IMR-90 (cell line): ENCODE data around the gene MYOCD. TPM values are rescaled to one million over a fixed set of nuclear protein-coding genes. Genes with fewer than 3 reads are reported as not detected.

Experiments
- ATAC-seq: fragments of 200-7000 bp; cut with Tn5 transposase; 2 replicates; pipeline ENCODE4 v1.9.1; 2020; ENCODE audit warnings: low read depth, mild to moderate bottlenecking, moderate library complexity
- BruUV-seq: library from RNA; stranded (reverse); fragments of 400-500 nt; replicated peaks from 2 replicates; lab custom pipeline; 2021; lab: Mats Ljungman, UMichigan
- CTCF ChIA-PET: fragments of 300-600 bp; formaldehyde crosslinking; extraction: SDS; loops from one replicate; lab custom pipeline; 2021; ENCODE audit warnings: antibody characterized with exemption; lab: Yijun Ruan, JAX
- POLR2A ChIA-PET: fragments of 300-600 bp; sonication (Branson Sonifier 250); formaldehyde crosslinking; loops from one replicate; lab custom pipeline; 2022; ENCODE audit warnings: antibody characterized with exemption; ENCODE audit not compliant: unreplicated experiment; lab: Charles Lee
- DNase-seq: peaks from one replicate; pipeline ENCODE4 v3.0.0; 2013
- H2AFZ ChIP-seq: replicated peaks from 2 replicates; pipeline ENCODE3; 2013; ENCODE audit warnings: low read length, mild to moderate bottlenecking; ENCODE audit not compliant: poor library complexity
- H2AK5ac ChIP-seq: 2 replicates; pipeline ENCODE4 v1.6.1; 2013; ENCODE audit warnings: low read depth, low read length, inconsistent platforms
- H2AK9ac ChIP-seq: replicated peaks from 2 replicates; pipeline ENCODE3; 2013; ENCODE audit warnings: mild to moderate bottlenecking, low read depth, low read length, moderate library complexity; ENCODE audit not compliant: poor library complexity
- H2BK120ac ChIP-seq: 2 replicates; pipeline ENCODE4 v1.6.1; 2013; ENCODE audit warnings: low read depth, low read length, inconsistent platforms
- H2BK15ac ChIP-seq: 3 replicates; pipeline ENCODE4 v1.6.1; 2013; ENCODE audit warnings: low read depth, low read length, inconsistent platforms
- H2BK20ac ChIP-seq: 2 replicates; pipeline ENCODE4 v1.6.1; 2013; ENCODE audit warnings: low read depth, mild to moderate bottlenecking, inconsistent platforms, low read length, moderate library complexity
- H2BK5ac ChIP-seq: 2 replicates; pipeline ENCODE4 v1.6.1; 2013; ENCODE audit warnings: mild to moderate bottlenecking, low read depth, low read length, inconsistent platforms; ENCODE audit not compliant: poor library complexity, severe bottlenecking
- H3K14ac ChIP-seq: replicated peaks from 2 replicates; pipeline ENCODE4 v1.6.1; 2013; ENCODE audit warnings: low read depth, low read length, inconsistent platforms
- H3K18ac ChIP-seq: 2 replicates; pipeline ENCODE4 v1.6.1; 2013; ENCODE audit warnings: low read depth, low read length, control low read depth
- H3K23ac ChIP-seq: 2 replicates; pipeline ENCODE4 v1.6.1; 2013; ENCODE audit warnings: low read depth, low read length, inconsistent platforms
- H3K27ac ChIP-seq: 2 replicates; pipeline ENCODE4 v1.5.1; 2013; ENCODE audit warnings: mild to moderate bottlenecking, control low read depth, low read length; ENCODE audit not compliant: insufficient read depth
- H3K27me3 ChIP-seq: 2 replicates; pipeline ENCODE4 v1.6.1; 2013; ENCODE audit warnings: low read length; ENCODE audit not compliant: control insufficient read depth, insufficient read depth
- H3K36me3 ChIP-seq: 2 replicates; pipeline ENCODE4 v1.6.1; 2013; ENCODE audit warnings: low read length, mixed read lengths; ENCODE audit not compliant: control insufficient read depth, insufficient read depth
- H3K4ac ChIP-seq: 2 replicates; pipeline ENCODE4 v1.6.1; 2013; ENCODE audit warnings: low read depth, low read length, inconsistent platforms
- H3K4me1 ChIP-seq: 2 replicates; pipeline ENCODE4 v1.6.1; 2013; ENCODE audit warnings: low read length, mixed read lengths; ENCODE audit not compliant: control insufficient read depth, insufficient read depth
- H3K4me2 ChIP-seq: 2 replicates; pipeline ENCODE4 v1.6.1; 2013; ENCODE audit warnings: low read depth, mild to moderate bottlenecking, control low read depth, low read length, moderate library complexity
- H3K4me3 ChIP-seq: 2 replicates; pipeline ENCODE4 v1.5.1; 2013; ENCODE audit warnings: low read depth, mild to moderate bottlenecking, control low read depth, low read length, moderate library complexity; ENCODE audit not compliant: insufficient read depth
- H3K56ac ChIP-seq: 2 replicates; pipeline ENCODE4 v1.6.1; 2013; ENCODE audit warnings: low read length, inconsistent platforms; ENCODE audit not compliant: insufficient read depth; ENCODE audit errors: extremely low read depth
- H3K79me1 ChIP-seq, 2 experiments: 2 replicates each; pipeline ENCODE4 v1.6.1; 2013; ENCODE audit warnings: low read length in 2 of 2, inconsistent platforms in 1 of 2, low read depth in 1 of 2
- H3K9ac ChIP-seq: 2 replicates; pipeline ENCODE4 v1.6.1; 2013; ENCODE audit warnings: low read depth, low read length, control low read depth
- H3K9me1 ChIP-seq: 2 replicates; pipeline ENCODE4 v1.6.1; 2013; ENCODE audit warnings: low read length, inconsistent platforms; ENCODE audit not compliant: insufficient read depth
- H3K9me3 ChIP-seq: 2 replicates; pipeline ENCODE4 v1.6.1; 2013; ENCODE audit warnings: low read length; ENCODE audit not compliant: control insufficient read depth, insufficient read depth
- H4K20me1 ChIP-seq: 2 replicates; pipeline ENCODE4 v1.6.1; 2013; ENCODE audit warnings: low read length, inconsistent platforms; ENCODE audit not compliant: insufficient read depth
- H4K5ac ChIP-seq: 2 replicates; pipeline ENCODE4 v1.6.1; 2013; ENCODE audit warnings: mild to moderate bottlenecking, low read depth, low read length, control low read depth
- H4K8ac ChIP-seq, 2 experiments: 2 replicates each; pipeline ENCODE4 v1.6.1; 2013; ENCODE audit warnings: low read depth in 2 of 2, low read length in 2 of 2, control low read depth in 1 of 2, inconsistent platforms in 1 of 2
- H4K91ac ChIP-seq: 2 replicates; pipeline ENCODE4 v1.6.1; 2013; ENCODE audit warnings: low read depth, low read length, inconsistent platforms; ENCODE audit not compliant: insufficient read depth
- BHLHE40 ChIP-seq: fragments of 150-350 bp; IDR thresholded peaks from 2 replicates; pipeline ENCODE4 v1.6.1; 2016; ENCODE audit warnings: mild to moderate bottlenecking, low read depth, low read length
- CEBPB ChIP-seq: IDR thresholded peaks from 2 replicates; pipeline ENCODE4 v1.6.1; 2012; ENCODE audit warnings: low read depth, low read length, improper control_type of control experiment
- CHD1 ChIP-seq: IDR thresholded peaks from 2 replicates; pipeline ENCODE4 v1.6.1; 2012; ENCODE audit warnings: low read depth, low read length, improper control_type of control experiment
- MAFK ChIP-seq: IDR thresholded peaks from 2 replicates; pipeline ENCODE4 v1.6.1; 2012; ENCODE audit warnings: low read depth, low read length, improper control_type of control experiment
- MAZ ChIP-seq: IDR thresholded peaks from 2 replicates; pipeline ENCODE4 v1.6.1; 2012; ENCODE audit warnings: low read depth, mild to moderate bottlenecking, low read length, improper control_type of control experiment, moderate library complexity, borderline replicate concordance
- MXI1 ChIP-seq: IDR thresholded peaks from 2 replicates; pipeline ENCODE4 v1.6.1; 2012; ENCODE audit warnings: low read depth, mild to moderate bottlenecking, low read length, moderate library complexity, borderline replicate concordance
- NFE2L2 ChIP-seq: fragments of 150-350 bp; IDR thresholded peaks from 2 replicates; pipeline ENCODE4 v1.6.1; 2016; ENCODE audit warnings: low read depth, mild to moderate bottlenecking, low read length
- POLR2A ChIP-seq: IDR thresholded peaks from 2 replicates; pipeline ENCODE4 v1.6.1; 2012; ENCODE audit warnings: mild to moderate bottlenecking, low read depth, low read length
- RAD21 ChIP-seq: IDR thresholded peaks from 2 replicates; pipeline ENCODE4 v1.6.1; 2012; ENCODE audit warnings: low read length, improper control_type of control experiment
- RCOR1 ChIP-seq: IDR thresholded peaks from 2 replicates; pipeline ENCODE4 v1.6.1; 2012; ENCODE audit warnings: mild to moderate bottlenecking, low read length, improper control_type of control experiment; ENCODE audit not compliant: insufficient replicate concordance
- RFX5 ChIP-seq: IDR thresholded peaks from 2 replicates; pipeline ENCODE4 v1.8.0; 2012; ENCODE audit warnings: low read depth, mild to moderate bottlenecking, low read length, moderate library complexity
- SMC3 ChIP-seq: fragments of 150-350 bp; IDR thresholded peaks from 2 replicates; pipeline ENCODE4 v1.6.1; 2016; ENCODE audit warnings: low read depth, mild to moderate bottlenecking, antibody characterized with exemption, low read length, moderate library complexity
- WGBS, 2 experiments: methylation state at CpG; one replicate each; pipeline versions ENCODE4 v1.1.5 to v1.1.7; 2013; ENCODE audit warnings: missing lambda C conversion rate in 2 of 2; ENCODE audit not compliant: insufficient read length in 1 of 2; ENCODE audit errors: extremely low coverage in 2 of 2; 5-methylcytosine and 5-hydroxymethylcytosine counted together
- dilution Hi-C: fragments of 300-500 bp; cut with HindIII; formaldehyde crosslinking; loops from one replicate; pipeline ENCODE4 v1.14.3; 2018; ENCODE audit warnings: low sequenced_read_pairs; ENCODE audit not compliant: unreplicated experiment
- in situ Hi-C: fragments of 300-500 bp; cut with MboI; formaldehyde crosslinking; loops from 3 replicates; pipeline ENCODE4 v1.14.3; 2019; ENCODE audit warnings: low sequenced_read_pairs, inconsistent platforms, mixed read lengths
- intact Hi-C: fragments of 100-400 bp; cut with micrococcal nuclease; formaldehyde crosslinking; loops from 2 replicates; pipeline ENCODE4 v1.10.0; 2022
- polyA plus RNA-seq, 3 experiments: library from polyadenylated mRNA; depleted of rRNA; stranded (reverse); fragments of >200 nt; gene quantifications; 2 replicates each; pipeline ENCODE4 v1.2.3, GENCODE V29; 2012; ENCODE audit warnings: low replicate concordance in 1 of 3
- total RNA-seq: library from RNA; depleted of rRNA; stranded (reverse); fragments of >200 nt; gene quantifications from 2 replicates; pipeline ENCODE4 v1.2.3, GENCODE V29; 2012
- TF ChIP-seq, protein P1 (sequence below): fragments of 150-350 bp; IDR thresholded peaks from 2 replicates; pipeline ENCODE4 v1.6.1; 2016; ENCODE audit warnings: low read depth, mild to moderate bottlenecking, low read length, moderate library complexity, borderline replicate concordance

MYOCD gene
- total and polyA plus RNA-seq, 2 of the 4 experiments (the other 2 are of a cell fraction), result 10.6 to 20.1 TPM

- ChIA-PET POLR2A (interaction anchor here (0.7 kb wide), 1 partner anchor 269 kb away, joined by 9 read pairs; no protein-coding TSS in a partner anchor), CTCF (interaction anchor here (0.6 kb wide), 1 partner anchor 805 kb away, joined by 3 read pairs; no protein-coding TSS in a partner anchor)
- in situ Hi-C loops, result no loop called here
- Histone ChIP-seq H3K27ac (no peak overlapping the region), H3K9me3 (no peaks in the 10 kb centered on the region), H2BK120ac (no peak overlapping the region), H2BK15ac (no peak overlapping the region), H3K79me1 (peaks cover 5 to 10% of the 10 kb centered on the region in 2 experiments; a peak in 2 of 4 replicates), H3K23ac (no peak overlapping the region), H3K4ac (no peak overlapping the region), H4K8ac (no peak overlapping the region), H2BK20ac (no peak overlapping the region), H2AK5ac (no peak overlapping the region), H3K18ac (no peak overlapping the region), H4K5ac (no peak overlapping the region), H3K9me1 (peaks cover 10% of the 10 kb centered on the region), H2BK5ac (no peak overlapping the region), H3K9ac (no peak overlapping the region), H4K91ac (no peak overlapping the region), H2AK9ac (no peak overlapping the region), H3K4me1 (peaks cover 4% of the 10 kb centered on the region; the same call in 1 of the 2 replicates), H2AFZ (no peak overlapping the region), H3K27me3 (no peaks in the 10 kb centered on the region), H4K20me1 (no peaks in the 10 kb centered on the region), H3K4me2 (no peak overlapping the region), H3K4me3 (no peak overlapping the region), H3K36me3 (peaks cover 29% of the 10 kb centered on the region), H3K56ac (no peak overlapping the region), H3K14ac (no peak overlapping the region)
- ATAC-seq (no peak), DNase-seq (no peak)
- dilution Hi-C loops, result no loop called here
- TF ChIP-seq BHLHE40, result no peak
- TF ChIP-seq MAFK, result no peak
- TF ChIP-seq MXI1, result no peak
- TF ChIP-seq NFE2L2, result no peak
- TF ChIP-seq CHD1, result no peak
- TF ChIP-seq, protein P1, sequence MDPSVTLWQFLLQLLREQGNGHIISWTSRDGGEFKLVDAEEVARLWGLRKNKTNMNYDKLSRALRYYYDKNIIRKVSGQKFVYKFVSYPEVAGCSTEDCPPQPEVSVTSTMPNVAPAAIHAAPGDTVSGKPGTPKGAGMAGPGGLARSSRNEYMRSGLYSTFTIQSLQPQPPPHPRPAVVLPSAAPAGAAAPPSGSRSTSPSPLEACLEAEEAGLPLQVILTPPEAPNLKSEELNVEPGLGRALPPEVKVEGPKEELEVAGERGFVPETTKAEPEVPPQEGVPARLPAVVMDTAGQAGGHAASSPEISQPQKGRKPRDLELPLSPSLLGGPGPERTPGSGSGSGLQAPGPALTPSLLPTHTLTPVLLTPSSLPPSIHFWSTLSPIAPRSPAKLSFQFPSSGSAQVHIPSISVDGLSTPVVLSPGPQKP, result no peak
- TF ChIP-seq SMC3, result no peak
- no peak for TF ChIP-seq RCOR1
- TF ChIP-seq MAZ, result no peak
- no peak for TF ChIP-seq CEBPB
- no peak for TF ChIP-seq RAD21
- TF ChIP-seq POLR2A, result no peak
- no peak for TF ChIP-seq RFX5
- no CpG with 5 or more reads among the region's 11 CpGs for WGBS, 2 experiments
- intact Hi-C loops, result no loop called here
- no TSS peak for BruUV-seq
These were observed 54.3 kb downstream of the MYOCD start for GRCh38 chr17:12719948-12720347.
